PC-3 (cell line): ENCODE measurements around the gene ITGA3.

Source experiments
- EZH2 ChIP-seq: fragments of 300-600 bp; sonication (generic); IDR thresholded peaks from one replicate; pipeline ENCODE4 v1.6.1; 2017; ENCODE audit warnings: antibody characterized with exemption, mild to moderate bottlenecking, low read length; ENCODE audit not compliant: unreplicated experiment
- EZH2phosphoT487 ChIP-seq: fragments of 300-600 bp; sonication (generic); IDR thresholded peaks from 2 replicates; pipeline ENCODE4 v1.6.1; 2018; ENCODE audit warnings: mild to moderate bottlenecking, antibody characterized with exemption, low read length, borderline replicate concordance

GRCh38 chr17:50058296-50058953 is 2.5 kb downstream of the ITGA3 start:
- TF ChIP-seq EZH2phosphoT487 (no peak), EZH2 (no peak)
